HUES48 (cell line): ENCODE measurements around the gene FAM240A.

Experiments
- H3K27ac ChIP-seq: one replicate; pipeline ENCODE4 v1.7.0; 2013; ENCODE audit warnings: low read depth, low read length, inconsistent platforms
- H3K27me3 ChIP-seq: 2 replicates; pipeline ENCODE4 v1.6.1; 2013; ENCODE audit warnings: mild to moderate bottlenecking, low read length; ENCODE audit not compliant: control insufficient read depth, insufficient read depth
- H3K36me3 ChIP-seq: 2 replicates; pipeline ENCODE4 v1.6.1; 2013; ENCODE audit warnings: low read length; ENCODE audit not compliant: control insufficient read depth, insufficient read depth
- H3K4me1 ChIP-seq: 2 replicates; pipeline ENCODE4 v1.6.1; 2013; ENCODE audit warnings: mild to moderate bottlenecking, low read length; ENCODE audit not compliant: control insufficient read depth, insufficient read depth
- H3K4me3 ChIP-seq: 2 replicates; pipeline ENCODE4 v1.5.1; 2013; ENCODE audit warnings: mild to moderate bottlenecking, low read depth, low read length
- H3K9ac ChIP-seq: 2 replicates; pipeline ENCODE4 v1.6.1; 2013; ENCODE audit warnings: mild to moderate bottlenecking, low read depth, low read length, moderate library complexity
- H3K9me3 ChIP-seq: 2 replicates; pipeline ENCODE4 v1.6.1; 2013; ENCODE audit warnings: low read length; ENCODE audit not compliant: control insufficient read depth, insufficient read depth

The FAM240A gene

DNA sequence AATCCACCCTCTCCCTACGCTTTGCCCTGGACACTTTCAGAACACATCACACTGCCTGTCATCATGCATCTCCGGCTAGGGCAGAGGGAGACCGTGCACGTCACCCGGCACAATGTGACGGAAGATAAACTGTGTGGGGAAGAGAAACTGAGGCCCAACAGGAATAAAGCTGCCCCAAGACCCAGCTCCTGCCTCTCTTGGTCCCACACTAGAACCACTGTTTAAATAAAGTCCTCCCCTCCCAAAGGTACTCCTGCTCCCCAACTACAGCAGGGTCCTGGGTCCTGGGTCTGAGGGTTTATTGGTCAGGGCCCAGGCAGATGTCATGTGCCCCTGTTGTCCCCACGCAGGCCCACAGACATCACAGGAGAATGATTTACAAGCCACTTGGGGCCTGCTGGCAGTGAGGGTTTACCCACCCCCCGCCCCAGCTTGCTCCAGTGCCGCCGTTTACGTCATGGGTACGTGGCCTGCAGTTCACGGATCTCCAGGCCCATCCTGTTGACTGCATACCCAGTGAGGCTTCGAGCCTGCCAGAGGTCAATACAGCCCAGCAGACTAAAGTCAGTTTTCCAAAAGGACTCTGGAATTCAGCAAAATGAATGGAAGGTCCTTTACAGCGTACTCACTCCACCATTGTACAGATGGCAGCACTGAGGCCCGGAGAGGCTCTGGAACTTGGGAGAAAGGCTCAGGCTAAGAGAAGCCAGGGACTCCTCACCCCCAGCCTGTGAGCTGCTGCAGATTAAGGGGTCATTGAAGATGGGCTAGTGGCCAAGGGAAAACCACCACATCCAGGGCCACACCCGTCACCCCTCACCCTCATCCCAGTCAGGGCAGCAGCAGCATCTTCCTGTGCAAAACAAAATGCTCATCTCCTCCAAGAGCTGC, 57.9 kb downstream of the FAM240A start:
- H3K4me3 ChIP-seq, result no peak overlapping the region
- H3K9ac ChIP-seq, result no peak overlapping the region
- H3K36me3 ChIP-seq, result no peaks in the 10 kb centered on the region
- no peak overlapping the region for H3K27ac ChIP-seq
- no peaks in the 10 kb centered on the region for H3K9me3 ChIP-seq
- H3K4me1 ChIP-seq, result no peaks in the 10 kb centered on the region
- H3K27me3 ChIP-seq, result no peaks in the 10 kb centered on the region

DNA sequence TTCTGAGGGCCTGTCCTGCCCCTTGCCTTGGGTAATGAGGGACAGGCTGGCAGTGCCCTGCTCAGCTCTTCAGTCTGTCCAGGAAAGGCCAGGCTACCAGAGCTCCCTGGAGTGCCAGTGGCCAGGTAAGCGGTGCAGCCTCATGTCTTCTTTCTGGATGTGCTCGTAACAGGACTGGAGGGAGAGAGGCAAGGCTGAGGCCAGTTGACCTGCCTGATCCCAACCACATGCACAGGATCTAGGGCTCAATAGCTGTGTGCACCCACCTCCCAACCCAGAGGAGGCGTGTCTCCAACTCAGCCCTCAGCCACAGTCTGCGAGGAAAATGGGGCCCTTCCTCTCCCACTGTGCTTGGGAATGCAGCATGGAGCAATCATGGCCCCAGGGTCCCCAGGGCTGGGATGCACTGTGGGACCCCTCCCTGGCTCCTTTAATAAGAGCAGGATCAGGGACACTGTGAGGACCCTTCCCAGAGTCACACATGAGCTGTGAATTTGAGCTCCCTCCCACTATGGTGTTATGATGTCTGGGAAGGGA, 58.6 kb downstream of the FAM240A start:
- Histone ChIP-seq H3K4me3 (no peak overlapping the region), H3K4me1 (no peaks in the 10 kb centered on the region), H3K27me3 (no peaks in the 10 kb centered on the region), H3K9me3 (no peaks in the 10 kb centered on the region), H3K27ac (no peak overlapping the region), H3K36me3 (no peaks in the 10 kb centered on the region), H3K9ac (no peak overlapping the region)

- Histone ChIP-seq H3K4me1 (no peaks in the 10 kb centered on the region), H3K36me3 (no peaks in the 10 kb centered on the region), H3K9me3 (no peaks in the 10 kb centered on the region), H3K4me3 (no peak overlapping the region), H3K27me3 (no peaks in the 10 kb centered on the region), H3K27ac (no peak overlapping the region), H3K9ac (no peak overlapping the region)
Observed at GRCh38 chr3:46671541-46672348, 59.4 kb downstream of the FAM240A start.

DNA sequence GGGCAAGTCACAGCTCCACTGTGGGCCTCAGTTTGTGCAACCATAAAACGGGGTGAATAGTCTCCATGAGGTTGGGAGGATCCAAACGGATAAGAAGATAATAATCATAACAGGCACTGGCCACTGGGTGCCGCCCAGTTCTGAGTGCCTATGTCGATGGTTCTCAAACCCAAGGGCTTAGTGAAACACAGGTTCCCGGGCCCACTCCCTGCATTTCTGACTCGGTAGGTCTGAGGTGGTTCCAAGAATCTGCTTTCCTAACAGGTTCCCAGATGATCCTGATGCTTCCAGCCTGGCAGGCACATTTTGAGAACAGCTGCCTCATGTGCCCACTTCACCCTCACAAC, 60.0 kb downstream of the FAM240A start:
- no peak overlapping the region for H3K27ac ChIP-seq
- H3K36me3 ChIP-seq, result no peaks in the 10 kb centered on the region
- no peaks in the 10 kb centered on the region for H3K4me1 ChIP-seq
- no peaks in the 10 kb centered on the region for H3K9me3 ChIP-seq
- H3K9ac ChIP-seq, result no peak overlapping the region
- H3K4me3 ChIP-seq, result no peak overlapping the region
- H3K27me3 ChIP-seq, result no peaks in the 10 kb centered on the region

GRCh38 chr3:46673151-46674030, 61.1 kb downstream of the FAM240A start:
- Histone ChIP-seq H3K4me3 (no peak overlapping the region), H3K36me3 (no peaks in the 10 kb centered on the region), H3K9ac (no peak overlapping the region), H3K4me1 (no peaks in the 10 kb centered on the region), H3K27me3 (no peaks in the 10 kb centered on the region), H3K27ac (no peak overlapping the region), H3K9me3 (no peaks in the 10 kb centered on the region)

GRCh38 chr3:46674031-46674845, 61.9 kb downstream of the FAM240A start:
- H3K9me3 ChIP-seq, result no peaks in the 10 kb centered on the region
- H3K27me3 ChIP-seq, result no peaks in the 10 kb centered on the region
- no peak overlapping the region for H3K27ac ChIP-seq
- H3K4me3 ChIP-seq, result no peak overlapping the region
- H3K4me1 ChIP-seq, result no peaks in the 10 kb centered on the region
- no peaks in the 10 kb centered on the region for H3K36me3 ChIP-seq
- no peak overlapping the region for H3K9ac ChIP-seq

DNA sequence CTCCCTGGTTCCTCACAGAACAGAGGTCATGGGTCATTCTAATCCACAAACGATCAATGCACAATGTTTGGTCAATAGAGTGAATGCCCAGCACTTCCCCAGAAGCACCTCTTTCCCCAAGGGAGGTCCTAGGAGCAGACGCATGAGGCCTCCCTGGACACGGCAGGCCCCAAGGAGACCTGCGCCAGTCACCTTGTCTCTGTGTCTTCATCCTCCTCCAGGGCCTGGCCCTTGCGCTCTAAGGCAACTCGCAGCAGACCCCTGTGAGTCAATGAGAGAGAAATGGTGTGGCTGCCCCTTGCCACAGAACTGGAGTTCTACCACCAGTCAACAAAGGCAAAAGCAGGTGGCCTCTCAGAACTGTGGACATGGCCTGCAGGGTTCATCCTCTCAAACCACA, 63.1 kb downstream of the FAM240A start:
- H3K36me3 ChIP-seq, result no peaks in the 10 kb centered on the region
- H3K27me3 ChIP-seq, result no peaks in the 10 kb centered on the region
- no peaks in the 10 kb centered on the region for H3K4me1 ChIP-seq
- H3K27ac ChIP-seq, result no peak overlapping the region
- H3K9me3 ChIP-seq, result no peaks in the 10 kb centered on the region
- no peak overlapping the region for H3K9ac ChIP-seq
- H3K4me3 ChIP-seq, result no peak overlapping the region
